GM19023 (cell line): Measurements from ENCODE around the gene NME7.
"Not testable (repeated sequence)": the region's sequence is repeated elsewhere in the genome, so short reads cannot be mapped to it uniquely, and the experiment has no call there.

Experiments
- ATAC-seq: cut with Tn5 transposase; IDR thresholded peaks from one replicate; pipeline ENCODE4 v1.9.1; 2021; ENCODE audit warnings: mild to moderate bottlenecking, moderate library complexity; ENCODE audit not compliant: unreplicated experiment

NME7 gene

DNA sequence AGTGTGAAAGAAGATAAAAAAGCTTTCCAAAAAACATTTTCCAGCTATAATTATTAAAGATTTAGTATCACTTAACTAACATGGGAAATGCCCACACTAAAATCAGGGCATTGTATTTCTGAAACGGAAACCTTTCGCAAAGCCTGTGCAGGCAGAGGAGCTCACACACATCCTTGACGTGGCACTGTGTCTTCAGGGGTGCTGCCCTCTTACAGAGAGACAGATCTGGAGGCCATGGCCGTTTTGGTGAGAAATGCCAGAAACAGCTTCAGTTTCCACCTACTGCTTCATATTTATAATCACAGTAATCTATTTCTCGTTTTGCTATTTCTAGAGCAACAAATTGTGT is 234.4 kb downstream of the NME7 start:
- no peak for ATAC-seq

GRCh38 chr1:169132512-169133227 is 234.9 kb downstream of the NME7 start:
- no peak for ATAC-seq

GRCh38 chr1:169130683-169131082 is 236.9 kb downstream of the NME7 start:
- no peak for ATAC-seq

DNA sequence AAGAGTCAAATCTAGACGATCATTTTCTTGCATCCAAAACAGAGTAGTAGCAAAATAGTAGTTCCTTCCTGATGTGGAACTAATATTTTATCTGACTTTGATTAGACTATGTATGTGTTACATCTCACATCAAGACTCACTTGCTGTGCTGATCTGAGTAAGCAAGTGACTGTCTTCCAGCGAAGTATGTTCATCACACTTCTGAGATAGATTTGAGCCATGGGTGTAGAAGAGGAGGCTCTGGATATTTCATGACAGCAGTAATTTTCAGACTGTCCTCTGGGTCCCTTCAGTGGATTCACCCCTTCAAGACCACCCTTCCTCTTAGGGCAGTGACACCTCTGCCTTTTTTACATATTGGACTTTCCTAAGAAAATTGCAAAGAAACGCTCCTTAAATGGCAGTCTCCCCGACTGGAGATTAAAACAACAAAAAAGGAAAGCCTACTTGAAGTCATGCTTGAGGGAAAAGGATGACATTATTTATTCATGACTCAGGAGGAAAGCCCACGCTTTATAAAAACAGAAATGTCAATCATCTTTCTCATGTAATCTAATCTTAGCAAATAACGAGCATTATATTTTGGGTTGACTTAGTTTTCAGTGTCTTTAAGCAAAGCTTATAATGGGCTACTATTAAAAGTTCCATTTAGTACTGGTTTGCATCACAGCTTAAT is 238.3 kb downstream of the NME7 start:
- no peak for ATAC-seq

GRCh38 chr1:169128562-169128961 is 239.0 kb downstream of the NME7 start:
- no peak for ATAC-seq

DNA sequence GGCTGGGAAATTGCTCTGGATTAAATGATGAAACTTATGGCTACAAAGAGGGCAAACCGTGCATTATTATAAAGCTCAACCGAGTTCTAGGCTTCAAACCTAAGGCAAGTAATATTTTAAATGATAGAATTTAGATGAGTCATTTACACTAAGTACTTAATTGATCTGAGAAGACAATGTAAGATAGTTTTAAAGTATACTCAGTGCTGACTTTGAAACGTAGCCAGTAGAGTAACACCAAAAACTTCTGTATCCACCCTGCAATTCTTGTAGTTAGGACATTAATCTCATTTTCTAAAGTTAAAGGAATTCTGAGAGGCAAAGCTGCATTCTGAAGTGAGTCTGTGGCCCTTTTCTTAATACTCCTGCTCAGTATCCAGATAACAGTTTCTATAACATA is 240.3 kb downstream of the NME7 start:
- ATAC-seq: no peak

- ATAC-seq: no peak
These were observed 241.3 kb downstream of the NME7 start for GRCh38 chr1:169126335-169126734.

DNA sequence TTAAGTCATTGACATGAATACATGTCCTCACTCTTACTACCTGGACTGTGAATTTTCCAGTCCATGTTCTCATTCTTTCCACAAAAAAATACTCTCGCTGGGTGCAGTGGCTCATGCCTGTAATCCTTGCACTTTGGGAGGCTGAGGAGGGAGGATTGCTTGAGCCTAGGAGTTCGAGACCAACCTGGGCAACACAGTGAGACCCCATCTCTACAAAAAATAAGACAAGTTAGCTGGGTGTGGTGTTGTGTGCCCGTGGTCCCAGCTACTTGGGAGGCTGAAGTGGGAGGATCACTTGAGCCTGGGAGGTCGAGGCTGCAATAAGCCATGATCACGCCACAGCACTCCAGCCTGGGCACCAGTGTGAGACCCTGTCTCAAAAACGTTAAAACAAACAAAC is 242.0 kb downstream of the NME7 start:
- not testable (repeated sequence) for ATAC-seq

DNA sequence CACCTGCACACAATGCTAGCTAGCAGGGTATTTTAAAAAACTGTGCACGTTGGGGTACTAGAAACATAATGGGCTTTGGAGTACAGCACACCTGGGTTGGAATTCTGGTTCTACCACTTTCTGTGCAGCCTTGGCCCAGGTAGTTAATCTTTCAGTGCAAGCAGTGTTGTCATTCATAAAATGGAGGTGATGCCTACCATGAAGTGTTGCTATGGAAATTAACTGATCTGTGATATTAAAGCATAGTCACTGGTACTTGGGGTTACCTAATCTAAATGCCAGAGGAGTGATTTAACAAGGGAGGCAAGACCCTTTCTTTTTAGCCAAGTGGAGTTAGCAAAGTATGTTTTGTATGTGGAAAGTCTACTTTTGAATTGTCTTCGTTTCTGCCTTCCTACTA is 243.1 kb downstream of the NME7 start:
- no peak for ATAC-seq

GRCh38 chr1:169122976-169123375 is 244.6 kb downstream of the NME7 start:
- ATAC-seq: peak; percentile 61

GRCh38 chr1:169121146-169121923 is 246.3 kb downstream of the NME7 start:
- ATAC-seq: no peak

DNA sequence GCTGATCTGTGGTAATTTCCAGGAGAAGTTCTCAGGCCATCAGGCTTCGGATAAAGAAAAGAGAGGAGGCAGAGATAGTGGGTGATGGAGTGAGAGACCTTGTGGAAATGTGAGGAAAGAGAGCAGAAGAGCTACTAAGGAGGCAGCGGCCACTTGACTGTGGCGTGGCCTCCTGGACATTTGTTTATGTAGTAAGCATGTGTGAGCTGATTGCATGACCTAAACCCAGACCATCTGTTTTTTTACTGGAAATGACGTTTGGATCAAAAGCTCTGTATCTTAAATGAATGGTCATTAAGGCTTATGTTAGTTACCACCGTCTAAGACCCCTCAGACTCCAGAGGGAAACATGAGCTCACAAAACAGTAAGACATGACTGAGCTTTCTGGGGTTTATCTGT is 247.5 kb downstream of the NME7 start:
- ATAC-seq: no peak

- no peak for ATAC-seq
These were observed 248.2 kb downstream of the NME7 start for GRCh38 chr1:169119405-169119804.

GRCh38 chr1:169118227-169118626 is 249.4 kb downstream of the NME7 start:
- ATAC-seq: no peak

- ATAC-seq: no peak
These were observed 250.0 kb downstream of the NME7 start for GRCh38 chr1:169117599-169117998.

- ATAC-seq: no peak
These were observed 250.6 kb downstream of the NME7 start for GRCh38 chr1:169117014-169117413.

DNA sequence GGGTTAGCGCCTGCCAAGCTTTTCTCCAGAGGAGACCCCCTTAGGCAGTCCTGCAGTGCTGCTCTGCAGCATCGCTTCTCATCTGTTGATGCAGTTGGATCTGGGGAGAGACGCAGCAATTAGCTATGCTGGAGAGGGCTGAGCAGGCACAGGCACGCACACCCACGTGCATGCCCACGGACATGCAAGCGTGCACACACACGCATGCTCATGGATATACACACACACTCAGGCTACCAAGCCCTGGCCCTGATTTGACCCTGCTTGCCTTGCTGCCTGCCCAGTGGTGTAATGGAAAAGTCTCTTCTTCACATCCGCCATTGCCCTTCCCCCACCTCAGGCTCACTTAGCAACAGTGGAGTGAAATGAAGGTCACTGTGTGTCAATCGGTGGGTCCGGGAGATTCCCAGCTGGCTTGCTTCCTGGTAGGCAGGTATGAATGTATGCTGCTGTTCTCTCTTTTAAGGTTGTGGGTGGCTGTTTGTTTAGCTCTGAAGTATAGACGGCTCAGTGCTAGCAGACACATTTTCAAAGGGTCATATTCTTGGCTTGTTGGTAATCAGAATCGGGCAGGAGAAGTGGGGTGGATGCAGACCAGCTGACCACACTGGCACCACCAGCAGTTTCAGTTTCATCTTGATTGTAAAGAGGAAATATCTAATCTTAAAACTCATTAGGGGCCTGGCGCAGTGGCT is 251.6 kb downstream of the NME7 start:
- no peak for ATAC-seq

DNA sequence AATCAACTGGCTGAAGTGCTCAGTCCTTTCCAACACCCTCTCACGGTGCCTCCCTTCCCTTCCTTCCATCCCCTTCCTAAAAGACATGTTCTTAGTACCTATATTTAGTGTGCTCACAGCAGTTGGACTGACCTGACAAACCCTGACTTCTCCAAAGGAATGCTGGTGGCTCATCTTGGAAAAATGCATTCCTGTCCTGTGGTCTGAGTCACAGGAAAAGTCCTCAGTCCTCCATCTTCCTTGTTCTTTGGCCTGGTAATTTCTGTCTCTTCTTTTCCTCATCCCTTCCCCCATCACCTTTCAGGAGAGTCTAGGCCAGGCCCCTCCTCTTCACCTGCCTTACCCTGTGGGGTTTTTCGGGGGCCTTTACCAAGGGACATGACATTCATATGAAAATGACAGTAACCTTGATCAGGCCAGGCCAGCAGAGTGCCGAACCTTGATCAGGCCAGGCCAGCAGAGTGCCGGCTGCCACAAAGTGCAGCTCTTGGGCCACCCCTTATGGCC is 253.9 kb downstream of the NME7 start:
- no peak for ATAC-seq

DNA sequence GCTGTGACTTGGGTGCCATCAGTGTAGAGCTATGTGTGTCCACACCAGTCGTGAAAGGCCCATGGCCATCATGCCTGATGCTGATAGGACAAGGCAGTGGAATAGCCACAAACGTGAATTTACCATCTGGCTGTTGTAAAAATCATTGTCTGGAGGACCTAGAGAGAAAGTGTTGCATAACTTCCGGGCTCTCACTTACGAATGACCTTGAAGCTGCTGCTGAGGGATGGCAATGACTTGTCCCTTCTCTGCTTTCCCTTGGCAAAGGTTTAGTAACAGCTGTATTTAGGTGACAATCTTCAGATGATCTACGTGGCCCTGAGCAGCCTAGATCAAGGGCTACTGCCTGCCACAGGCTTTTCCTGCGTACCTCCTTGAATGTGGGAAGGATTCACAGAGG is 255.4 kb downstream of the NME7 start:
- no peak for ATAC-seq

GRCh38 chr1:169111472-169111871 is 256.1 kb downstream of the NME7 start:
- no peak for ATAC-seq
